Neural cell (in vitro differentiated cells): ENCODE results near the gene VEGFB. TPM values are rescaled to one million over a fixed set of nuclear protein-coding genes. Genes with fewer than 3 reads are reported as not detected.

Source experiments
- H2AFZ ChIP-seq: fragments of 200-600, 300-800 bp; sonication (generic), shearing (Covaris generic); 2 replicates; pipeline ENCODE4 v1.6.0; 2014; ENCODE audit warnings: low read depth, mild to moderate bottlenecking, antibody characterized with exemption, low read length, moderate library complexity
- H3F3A ChIP-seq: fragments of 200-600 bp; shearing (Covaris generic); 2 replicates; pipeline ENCODE4 v1.6.1; 2016; ENCODE audit warnings: mild to moderate bottlenecking, moderate library complexity, mixed read lengths, antibody characterized with exemption, low read length; ENCODE audit not compliant: insufficient read depth, poor library complexity, severe bottlenecking
- H3K27ac ChIP-seq: fragments of 200-600, 300-800 bp; sonication (generic), shearing (Covaris generic); 2 replicates; pipeline ENCODE4 v1.5.1; 2014; ENCODE audit warnings: mild to moderate bottlenecking, low read length, moderate library complexity
- H3K27me3 ChIP-seq: fragments of 300-800, 200-600 bp; sonication (generic), shearing (Covaris generic); 2 replicates; pipeline ENCODE4 v1.6.0; 2014; ENCODE audit warnings: mild to moderate bottlenecking, low read depth, low read length, moderate library complexity; ENCODE audit not compliant: insufficient read depth
- H3K36me3 ChIP-seq: fragments of 300-800, 200-600 bp; sonication (generic), shearing (Covaris generic); 2 replicates; pipeline ENCODE4 v1.5.1; 2014; ENCODE audit warnings: mild to moderate bottlenecking, antibody characterized with exemption, low read length, moderate library complexity; ENCODE audit not compliant: insufficient read depth
- H3K4me2 ChIP-seq: fragments of 300-800, 200-600 bp; sonication (generic), shearing (Covaris generic); 2 replicates; pipeline ENCODE4 v1.6.0; 2014; ENCODE audit warnings: mild to moderate bottlenecking, low read length
- H3K4me3 ChIP-seq: fragments of 300-800, 200-600 bp; sonication (generic), shearing (Covaris generic); 2 replicates; pipeline ENCODE4 v1.5.1; 2014; ENCODE audit warnings: mild to moderate bottlenecking, low read length, moderate library complexity
- H3K79me2 ChIP-seq: fragments of 200-600 bp; shearing (Covaris generic); replicated peaks from 2 replicates; pipeline ENCODE4 v1.6.0; 2014; ENCODE audit warnings: mild to moderate bottlenecking, low read length, moderate library complexity; ENCODE audit not compliant: insufficient read depth
- H3K9ac ChIP-seq: fragments of 300-800, 200-600 bp; sonication (generic), shearing (Covaris generic); 2 replicates; pipeline ENCODE4 v1.6.1; 2016; ENCODE audit warnings: mild to moderate bottlenecking, low read length, mixed read lengths
- H3K9me2 ChIP-seq: fragments of 200-600 bp; shearing (Covaris generic); 2 replicates; pipeline ENCODE4 v1.6.1; 2016; ENCODE audit warnings: mild to moderate bottlenecking, low read length, mixed read lengths; ENCODE audit not compliant: insufficient read depth
- H3K9me3 ChIP-seq: fragments of 200-600, 300-800 bp; sonication (generic), shearing (Covaris generic); 2 replicates; pipeline ENCODE4 v1.6.1; 2016; ENCODE audit warnings: mild to moderate bottlenecking, mixed run types, low read length, moderate library complexity, mixed read lengths
- H4K20me1 ChIP-seq: fragments of 200-600 bp; shearing (Covaris generic); 2 replicates; pipeline ENCODE4 v1.6.1; 2016; ENCODE audit warnings: mild to moderate bottlenecking, mixed run types; ENCODE audit not compliant: insufficient read depth
- CTCF ChIP-seq: fragments of 450-650 bp; IDR thresholded peaks from 2 replicates; pipeline ENCODE4 v1.5.1; 2014; ENCODE audit warnings: antibody characterized with exemption, mild to moderate bottlenecking, moderate library complexity; ENCODE audit not compliant: poor library complexity, severe bottlenecking
- EP300 ChIP-seq: fragments of 450-650 bp; conservative IDR thresholded peaks from 2 replicates; pipeline ENCODE4 v1.6.1; 2014; ENCODE audit warnings: antibody characterized with exemption, mild to moderate bottlenecking, moderate library complexity; ENCODE audit not compliant: poor library complexity, severe bottlenecking
- EZH2 ChIP-seq: fragments of 200-600, 300-800 bp; shearing (Covaris generic), sonication (generic); IDR thresholded peaks from 2 replicates; pipeline ENCODE4 v1.6.1; 2014; ENCODE audit warnings: antibody characterized with exemption, low read length, borderline replicate concordance, mild to moderate bottlenecking; ENCODE audit not compliant: insufficient read depth, poor library complexity, severe bottlenecking
- MXI1 ChIP-seq: fragments of 450-650 bp; conservative IDR thresholded peaks from 2 replicates; pipeline ENCODE4 v1.6.1; 2014; ENCODE audit warnings: antibody characterized with exemption, mild to moderate bottlenecking; ENCODE audit not compliant: poor library complexity, severe bottlenecking
- POLR2AphosphoS5 ChIP-seq: IDR thresholded peaks from 2 replicates; pipeline ENCODE4 v1.6.1; 2012
- RAD21 ChIP-seq: fragments of 450-650 bp; conservative IDR thresholded peaks from 2 replicates; pipeline ENCODE4 v1.6.1; 2014; ENCODE audit warnings: antibody characterized with exemption, mild to moderate bottlenecking, moderate library complexity
- REST ChIP-seq: IDR thresholded peaks from 2 replicates; pipeline ENCODE4 v1.6.1; 2012; ENCODE audit warnings: borderline replicate concordance
- SMC3 ChIP-seq: fragments of 450-650 bp; conservative IDR thresholded peaks from 2 replicates; pipeline ENCODE4 v1.6.1; 2014; ENCODE audit warnings: antibody characterized with exemption, mild to moderate bottlenecking, moderate library complexity; ENCODE audit not compliant: poor library complexity
- TAF1 ChIP-seq: IDR thresholded peaks from 2 replicates; pipeline ENCODE4 v1.6.1; 2012; ENCODE audit warnings: low read depth
- polyA plus RNA-seq: library from polyadenylated mRNA; depleted of rRNA; stranded (reverse); fragments of >200 nt; gene quantifications from 2 replicates; pipeline ENCODE4 v1.2.3, GENCODE V29; 2014

VEGFB gene
- polyA plus RNA-seq, 1 donor from 2014 or later: 4.8 TPM

GRCh38 chr11:64287676-64288352 lies 53.4 kb downstream of the VEGFB start:
- TF ChIP-seq MXI1 (no peak), EP300 (no peak), EZH2 (no peak), POLR2AphosphoS5 (no peak), REST (no peak), RAD21 (no peak), TAF1 (no peak), SMC3 (no peak), CTCF (no peak)
- H3K9me3 ChIP-seq: no peaks in the 10 kb centered on the region
- no peaks in the 10 kb centered on the region for H3F3A ChIP-seq
- H3K4me2 ChIP-seq: no peak overlapping the region
- no peaks in the 10 kb centered on the region for H3K9me2 ChIP-seq
- no peak overlapping the region for H3K27ac ChIP-seq
- H3K36me3 ChIP-seq: no peaks in the 10 kb centered on the region
- H3K27me3 ChIP-seq: peaks cover 34% of the 10 kb centered on the region
- no peaks in the 10 kb centered on the region for H4K20me1 ChIP-seq
- no peak overlapping the region for H2AFZ ChIP-seq
- H3K9ac ChIP-seq: no peak overlapping the region
- peaks cover 11% of the 10 kb centered on the region for H3K79me2 ChIP-seq
- peak overlapping the region; percentile 90 for H3K4me3 ChIP-seq

- no peaks in the 10 kb centered on the region for H4K20me1 ChIP-seq
- H2AFZ ChIP-seq: no peak overlapping the region
- H3K27ac ChIP-seq: no peak overlapping the region
- H3K36me3 ChIP-seq: no peaks in the 10 kb centered on the region
- H3K27me3 ChIP-seq: peaks cover 39% of the 10 kb centered on the region
- H3K9me2 ChIP-seq: no peaks in the 10 kb centered on the region
- H3K79me2 ChIP-seq: peaks cover 9% of the 10 kb centered on the region
- TF ChIP-seq TAF1: no peak
- no peak for TF ChIP-seq MXI1
- no peak for TF ChIP-seq REST
- TF ChIP-seq SMC3: no peak
- TF ChIP-seq EP300: no peak
- no peak for TF ChIP-seq CTCF
- no peak for TF ChIP-seq RAD21
- no peak for TF ChIP-seq POLR2AphosphoS5
- TF ChIP-seq EZH2: no peak
- H3K4me3 ChIP-seq: peak overlapping the region; percentile 90
- no peak overlapping the region for H3K9ac ChIP-seq
- H3F3A ChIP-seq: no peaks in the 10 kb centered on the region
- H3K9me3 ChIP-seq: no peaks in the 10 kb centered on the region
- H3K4me2 ChIP-seq: no peak overlapping the region
Measured at GRCh38 chr11:64288353-64288750, 54.0 kb downstream of the VEGFB start.
